Upper lobe of left lung (tissue), 6 donors: Measurements from ENCODE around the gene KRT24. TPM values are rescaled to one million over a fixed set of nuclear protein-coding genes. Genes with fewer than 3 reads are reported as not detected.
A peak's percentile ranks its signal among the peaks of the same experiment; 100 is the strongest.

ENCODE experiments used
- ATAC-seq, 2 donors: fragments of 200-7000 bp; cut with Tn5 transposase; one replicate each; pipeline ENCODE4 v1.9.1; 2022; ENCODE audit warnings: mild to moderate bottlenecking in 2 of 2, moderate library complexity in 2 of 2; ENCODE audit not compliant: low FRiP score in 2 of 2
- DNase-seq, 2 donors: peaks; one replicate each; pipeline ENCODE4 v3.0.0-alpha.2; 2019 to 2020
- H3K27ac ChIP-seq, 4 donors: fragments of 200-600 bp; sonication (generic); one replicate each; pipeline ENCODE4 v1.5.1; 2016 to 2019
- H3K27me3 ChIP-seq, 4 donors: fragments of 200-600 bp; sonication (generic); one replicate each; pipeline ENCODE4 v1.5.1; 2017 to 2019
- H3K36me3 ChIP-seq, 4 donors: fragments of 200-600 bp; sonication (generic); one replicate each; pipeline ENCODE4 v1.5.1; 2016 to 2019
- H3K4me1 ChIP-seq, 4 donors: fragments of 200-600 bp; sonication (generic); one replicate each; pipeline ENCODE4 v1.5.1; 2018 to 2019
- H3K4me3 ChIP-seq, 4 donors: fragments of 200-600 bp; sonication (generic); one replicate each; pipeline ENCODE4 v1.5.1; 2017 to 2019; ENCODE audit warnings: mild to moderate bottlenecking in 2 of 4, moderate library complexity in 1 of 4
- H3K9me3 ChIP-seq, 4 donors: fragments of 200-600 bp; sonication (generic); one replicate each; pipeline ENCODE4 v1.5.1; 2018 to 2019
- CTCF ChIP-seq, 6 experiments: fragments of 450-650 bp in 4 of 6; fragments of 200-600 bp in 2 of 6; sonication (generic) in 2 of 6; IDR thresholded peaks; one replicate each; pipeline ENCODE4 v1.5.1; 2016 to 2019; ENCODE audit warnings: antibody characterized with exemption in 6 of 6
- EP300 ChIP-seq, 4 donors: sonication (generic); formaldehyde crosslinking; IDR thresholded peaks; one replicate each; pipeline ENCODE4 v1.5.1; 2017; ENCODE audit warnings: antibody characterized with exemption in 4 of 4, control low read depth in 2 of 4
- POLR2A ChIP-seq, 4 donors: fragments of 450-650 bp; IDR thresholded peaks; one replicate each; pipeline ENCODE4 v1.5.1; 2016 to 2017; ENCODE audit warnings: antibody characterized with exemption in 4 of 4, mild to moderate bottlenecking in 2 of 4
- POLR2AphosphoS5 ChIP-seq, 2 donors: sonication (generic); formaldehyde crosslinking; IDR thresholded peaks; one replicate each; pipeline ENCODE4 v1.5.1; 2017; ENCODE audit warnings: antibody characterized with exemption in 2 of 2
- WGBS, 2 donors: methylation state at CpG; one replicate each; pipeline ENCODE4 v1.1.5; 2017 to 2018; 5-methylcytosine and 5-hydroxymethylcytosine counted together
- total RNA-seq, 6 donors: library from RNA; depleted of rRNA in 4 of 6; stranded (reverse); fragments of >200 nt in 4 of 6; gene quantifications; one replicate each; pipeline versions ENCODE4 v1.1.0 to v1.2.1, GENCODE V29; 2016 to 2021
- donor health status: DM: no; HTN: no; CAD: no; lungs with moderate emphysema.
- donor health status: DM: no; HTN: yes; CAD: no; lungs with severe emphysema.

Gene KRT24
- total RNA-seq, 6 donors from 2014 or later = not detected

- Histone ChIP-seq H3K27me3 (no peaks in the 10 kb centered on the region), H3K27ac (peak overlapping the region in 3 of 4 donors; percentile 14 to 65 (median 42)), H3K4me1 (peaks cover 6 to 16% (median 10%) of the 10 kb centered on the region in 4 donors), H3K4me3 (no peak overlapping the region), H3K36me3 (no peaks in the 10 kb centered on the region), H3K9me3 (no peaks in the 10 kb centered on the region)
- 25 to 27% methylated on average over 7 of the region's 7 CpGs for WGBS, 2 donors
- ATAC-seq (peak; percentile 70 to 81), DNase-seq (peak in 1 of 2 donors; percentile 68)
- TF ChIP-seq CTCF (IDR thresholded peaks at IDR 0.05) (no peak), EP300 (IDR thresholded peaks at IDR 0.05) (peak in 1 of 4 donors; percentile 17), POLR2AphosphoS5 (IDR thresholded peaks at IDR 0.05) (peak; percentile 31 to 34), POLR2A (IDR thresholded peaks at IDR 0.05) (no peak)
Measured at GRCh38 chr17:40707745-40708144, 4.2 kb upstream of the KRT24 start.

DNA sequence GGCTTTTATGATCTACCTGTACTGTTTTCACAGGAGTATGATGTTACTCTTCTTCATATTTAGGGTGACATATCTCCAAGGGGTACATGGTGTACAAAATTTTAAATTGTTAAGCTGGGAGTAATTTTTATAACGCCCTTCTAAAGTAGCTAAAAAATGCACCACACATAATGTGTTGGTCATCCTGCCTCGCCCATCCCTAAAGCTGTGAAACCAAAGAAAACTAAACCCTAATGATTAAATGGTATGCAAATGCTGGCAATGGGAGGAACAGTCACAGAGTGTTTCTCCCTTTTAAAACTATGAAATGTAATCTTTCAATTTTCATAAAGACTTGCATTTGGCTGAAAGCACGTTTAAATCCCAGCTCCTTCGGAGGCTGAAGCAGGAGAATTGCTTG lies 2.0 kb upstream of the KRT24 start:
- Histone ChIP-seq H3K9me3 (no peaks in the 10 kb centered on the region), H3K27me3 (no peaks in the 10 kb centered on the region)
- 61 to 64% methylated on average over 4 of the region's 4 CpGs for WGBS, 2 donors

GRCh38 chr17:40702271-40702670 lies 1.3 kb downstream of the KRT24 start:
- Histone ChIP-seq H3K4me1 (peaks cover 0 to 6% (median 5%) of the 10 kb centered on the region in 4 donors), H3K4me3 (no peak overlapping the region), H3K27ac (no peak overlapping the region), H3K27me3 (no peaks in the 10 kb centered on the region), H3K36me3 (no peaks in the 10 kb centered on the region), H3K9me3 (no peaks in the 10 kb centered on the region)
- ATAC-seq (no peak), DNase-seq (no peak)
- 79 to 80% methylated on average over 2 to 3 of the region's 3 CpGs for WGBS, 2 donors
- TF ChIP-seq POLR2A (IDR thresholded peaks at IDR 0.05) (no peak), POLR2AphosphoS5 (IDR thresholded peaks at IDR 0.05) (no peak), EP300 (IDR thresholded peaks at IDR 0.05) (no peak), CTCF (IDR thresholded peaks at IDR 0.05) (no peak)

More for the DNA sequence above, 2.0 kb upstream of the KRT24 start:
- no peak for DNase-seq
- H3K27ac ChIP-seq = no peak overlapping the region
- no peaks in the 10 kb centered on the region for H3K36me3 ChIP-seq
- peaks cover 6 to 16% (median 10%) of the 10 kb centered on the region in 4 donors for H3K4me1 ChIP-seq
- TF ChIP-seq POLR2A (IDR thresholded peaks at IDR 0.05) = no peak
- no peak for TF ChIP-seq CTCF (IDR thresholded peaks at IDR 0.05)
- no peak for TF ChIP-seq EP300 (IDR thresholded peaks at IDR 0.05)
- TF ChIP-seq POLR2AphosphoS5 (IDR thresholded peaks at IDR 0.05) = no peak
- no peak for ATAC-seq
- no peak overlapping the region for H3K4me3 ChIP-seq

GRCh38 chr17:40699853-40700252 lies 3.7 kb downstream of the KRT24 start:
- H3K4me3 ChIP-seq = no peak overlapping the region
- 69 to 71% methylated on average over 5 of the region's 5 CpGs for WGBS, 2 donors
- DNase-seq (no peak), ATAC-seq (peak in 1 of 2 donors; percentile 65)
- TF ChIP-seq CTCF (IDR thresholded peaks at IDR 0.05) (no peak), POLR2AphosphoS5 (IDR thresholded peaks at IDR 0.05) (no peak), POLR2A (IDR thresholded peaks at IDR 0.05) (no peak), EP300 (IDR thresholded peaks at IDR 0.05) (no peak)
- H3K9me3 ChIP-seq = no peaks in the 10 kb centered on the region
- H3K27me3 ChIP-seq = no peaks in the 10 kb centered on the region
- H3K27ac ChIP-seq = no peak overlapping the region
- peaks cover 10 to 15% (median 12%) of the 10 kb centered on the region in 4 donors for H3K4me1 ChIP-seq
- H3K36me3 ChIP-seq = no peaks in the 10 kb centered on the region

DNA sequence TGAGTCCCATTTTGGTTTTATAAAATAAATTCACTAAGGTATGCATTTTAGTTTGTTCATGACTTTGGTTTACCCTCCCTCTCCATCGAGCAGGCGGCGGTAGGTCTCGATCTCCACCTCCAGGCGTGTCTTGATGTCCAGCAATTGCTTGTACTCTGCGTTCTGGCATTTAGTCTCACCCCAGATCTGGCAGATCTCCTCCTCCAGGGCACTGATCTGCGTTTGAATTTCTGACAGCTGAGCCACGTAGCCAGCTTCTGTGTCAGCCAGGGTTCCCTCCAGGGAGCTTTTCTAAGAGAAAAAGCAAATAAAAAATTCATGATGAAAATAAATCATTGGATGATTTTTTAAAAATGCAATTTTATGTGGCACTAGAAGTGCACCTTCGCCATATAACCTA lies 4.2 kb downstream of the KRT24 start:
- 73 to 74% methylated on average over 9 of the region's 9 CpGs for WGBS, 2 donors
- H3K9me3 ChIP-seq = no peaks in the 10 kb centered on the region
- no peak overlapping the region for H3K4me3 ChIP-seq
- DNase-seq (no peak), ATAC-seq (peak in 1 of 2 donors; percentile 50)
- H3K36me3 ChIP-seq = no peaks in the 10 kb centered on the region
- TF ChIP-seq CTCF (IDR thresholded peaks at IDR 0.05) (no peak), POLR2AphosphoS5 (IDR thresholded peaks at IDR 0.05) (no peak), POLR2A (IDR thresholded peaks at IDR 0.05) (no peak), EP300 (IDR thresholded peaks at IDR 0.05) (no peak)
- H3K27ac ChIP-seq = no peak overlapping the region
- peaks cover 10 to 15% (median 12%) of the 10 kb centered on the region in 4 donors for H3K4me1 ChIP-seq
- H3K27me3 ChIP-seq = no peaks in the 10 kb centered on the region
